Measurements from ENCODE around the gene RNF213. TPM values are rescaled to one million over a fixed set of nuclear protein-coding genes. Genes with fewer than 3 reads are reported as not detected.

RNF213 gene
- polyA plus RNA-seq, 1 donor (not counting 4 experiments of a cell fraction or from before 2014, with no cell fraction given), result 24.4 TPM

DNA sequence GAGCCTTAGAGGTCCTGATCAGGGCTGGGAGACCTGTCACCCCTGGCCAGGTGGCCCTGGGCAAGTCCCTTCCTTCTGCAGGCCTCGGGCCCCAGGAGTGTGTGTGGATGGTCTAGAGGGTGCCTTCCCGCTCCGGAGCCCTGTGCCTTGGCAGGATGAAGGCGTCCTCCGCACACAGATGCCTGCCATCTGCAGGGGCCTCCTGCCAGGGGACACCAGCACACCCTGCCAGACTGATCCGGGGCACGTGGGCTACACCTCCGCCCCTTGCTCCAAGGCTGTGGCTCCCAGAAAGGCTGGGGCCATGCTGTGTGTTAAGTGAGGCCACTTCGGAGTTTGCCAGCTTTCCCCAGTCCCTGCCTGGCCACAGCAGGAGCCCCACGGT, 185.1 kb downstream of the RNF213 start:
- DNase-seq (ENCODE audit: low read depth, low spot score) (no peak), FAIRE-seq (no peak)
- H2AFZ ChIP-seq (ENCODE audit: control insufficient read depth, low read length), result no peak overlapping the region
- no peaks in the 10 kb centered on the region for H3K79me2 ChIP-seq (ENCODE audit: control insufficient read depth, insufficient read depth, low read length)
- no peaks in the 10 kb centered on the region for H3K9me3 ChIP-seq (ENCODE audit: control insufficient read depth, low read depth, low read length)
- H3K4me3 ChIP-seq (ENCODE audit: control insufficient read depth in 2 of 3, extremely low read depth in 1 of 3, insufficient read depth in 2 of 3, low read depth in 1 of 3, low read length in 3 of 3), result no peak overlapping the region
- H3K9me1 ChIP-seq (ENCODE audit: control insufficient read depth, extremely low read depth, insufficient read depth, low read length), result no peaks in the 10 kb centered on the region
- H3K36me3 ChIP-seq (ENCODE audit: control insufficient read depth in 2 of 2, extremely low read depth in 1 of 2, insufficient read depth in 2 of 2, low read length in 2 of 2), result no peaks in the 10 kb centered on the region
- dilution Hi-C loops (cut with MboI; ENCODE audit: extremely low pct_ligation_motif_present, low sequenced_read_pairs), result no loop called here
- H3K9ac ChIP-seq (ENCODE audit: control insufficient read depth, extremely low read depth, insufficient read depth, low read length), result no peak overlapping the region
- H3K4me1 ChIP-seq (ENCODE audit: control insufficient read depth, extremely low read depth, insufficient read depth, low read length), result peaks cover 4% of the 10 kb centered on the region
- no peak for TF ChIP-seq EZH2 (IDR thresholded peaks at IDR 0.05; ENCODE audit: low read length)
- TF ChIP-seq, protein P1, sequence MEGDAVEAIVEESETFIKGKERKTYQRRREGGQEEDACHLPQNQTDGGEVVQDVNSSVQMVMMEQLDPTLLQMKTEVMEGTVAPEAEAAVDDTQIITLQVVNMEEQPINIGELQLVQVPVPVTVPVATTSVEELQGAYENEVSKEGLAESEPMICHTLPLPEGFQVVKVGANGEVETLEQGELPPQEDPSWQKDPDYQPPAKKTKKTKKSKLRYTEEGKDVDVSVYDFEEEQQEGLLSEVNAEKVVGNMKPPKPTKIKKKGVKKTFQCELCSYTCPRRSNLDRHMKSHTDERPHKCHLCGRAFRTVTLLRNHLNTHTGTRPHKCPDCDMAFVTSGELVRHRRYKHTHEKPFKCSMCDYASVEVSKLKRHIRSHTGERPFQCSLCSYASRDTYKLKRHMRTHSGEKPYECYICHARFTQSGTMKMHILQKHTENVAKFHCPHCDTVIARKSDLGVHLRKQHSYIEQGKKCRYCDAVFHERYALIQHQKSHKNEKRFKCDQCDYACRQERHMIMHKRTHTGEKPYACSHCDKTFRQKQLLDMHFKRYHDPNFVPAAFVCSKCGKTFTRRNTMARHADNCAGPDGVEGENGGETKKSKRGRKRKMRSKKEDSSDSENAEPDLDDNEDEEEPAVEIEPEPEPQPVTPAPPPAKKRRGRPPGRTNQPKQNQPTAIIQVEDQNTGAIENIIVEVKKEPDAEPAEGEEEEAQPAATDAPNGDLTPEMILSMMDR (optimal IDR thresholded peaks at IDR 0.05 in 1 of 3, IDR thresholded peaks at IDR 0.05 in 1 of 3, conservative IDR thresholded peaks at IDR 0.05 in 1 of 3; ENCODE audit: extremely low read depth in 1 of 3, insufficient read depth in 2 of 3, low read length in 3 of 3), result no peak
- H4K20me1 ChIP-seq (ENCODE audit: control insufficient read depth, extremely low read depth, insufficient read depth, low read length), result no peaks in the 10 kb centered on the region
- no peaks in the 10 kb centered on the region for H3K27me3 ChIP-seq (ENCODE audit: control insufficient read depth, extremely low read depth, insufficient read depth, low read length)
- H3K27ac ChIP-seq (ENCODE audit: control insufficient read depth, insufficient read depth, low read length), result no peak overlapping the region
- no peak overlapping the region for H3K4me2 ChIP-seq (ENCODE audit: control insufficient read depth, extremely low read depth, insufficient read depth, low read depth, low read length)

DNA sequence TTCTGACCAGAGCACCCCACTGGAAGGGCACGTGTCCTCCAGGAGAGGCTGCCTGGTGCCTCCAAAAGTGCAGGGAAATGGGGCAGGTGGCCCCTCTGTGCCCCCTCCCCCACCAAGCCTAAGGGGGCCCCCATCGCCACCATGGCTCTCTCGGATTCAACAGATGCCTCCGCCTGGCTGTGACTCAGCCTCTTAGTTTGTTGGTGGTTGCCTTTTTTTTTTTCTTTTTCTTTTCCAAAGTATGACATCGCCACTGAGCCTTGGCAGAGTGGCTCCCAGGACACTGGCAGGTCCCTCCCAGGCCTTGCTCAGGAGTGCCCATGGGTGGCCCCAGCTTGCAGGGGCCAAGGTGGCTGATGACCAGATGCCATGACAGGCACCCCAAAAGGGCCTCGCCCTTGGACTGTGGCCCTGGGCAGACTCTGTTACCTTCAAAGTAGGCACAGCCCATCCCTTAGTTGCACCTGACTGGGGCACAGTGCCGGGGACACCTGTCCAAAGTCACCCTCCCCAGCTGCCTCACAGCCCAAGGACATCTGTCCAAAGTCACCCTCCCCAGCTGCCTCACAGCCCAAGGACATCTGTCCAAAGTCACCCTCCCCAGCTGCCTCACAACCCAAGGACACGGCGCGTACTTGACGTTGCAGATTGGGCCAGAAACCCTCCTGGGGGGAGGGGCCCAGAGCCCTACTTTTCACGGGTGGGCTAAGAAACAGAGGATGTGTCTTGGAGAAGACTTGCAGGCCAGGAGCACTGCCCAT, 186.2 kb downstream of the RNF213 start:
- dilution Hi-C loops (cut with MboI; ENCODE audit: extremely low pct_ligation_motif_present, low sequenced_read_pairs), result no loop called here

More for the DNA sequence above, 186.2 kb downstream of the RNF213 start:
- Histone ChIP-seq H3K4me3 (ENCODE audit: control insufficient read depth in 2 of 3, extremely low read depth in 1 of 3, insufficient read depth in 2 of 3, low read depth in 1 of 3, low read length in 3 of 3) (no peak overlapping the region), H3K27ac (ENCODE audit: control insufficient read depth, insufficient read depth, low read length) (no peak overlapping the region), H3K4me1 (ENCODE audit: control insufficient read depth, extremely low read depth, insufficient read depth, low read length) (peaks cover 4% of the 10 kb centered on the region), H3K9me1 (ENCODE audit: control insufficient read depth, extremely low read depth, insufficient read depth, low read length) (no peaks in the 10 kb centered on the region), H3K79me2 (ENCODE audit: control insufficient read depth, insufficient read depth, low read length) (no peaks in the 10 kb centered on the region), H3K9ac (ENCODE audit: control insufficient read depth, extremely low read depth, insufficient read depth, low read length) (no peak overlapping the region), H2AFZ (ENCODE audit: control insufficient read depth, low read length) (no peak overlapping the region), H3K27me3 (ENCODE audit: control insufficient read depth, extremely low read depth, insufficient read depth, low read length) (no peaks in the 10 kb centered on the region), H4K20me1 (ENCODE audit: control insufficient read depth, extremely low read depth, insufficient read depth, low read length) (no peaks in the 10 kb centered on the region), H3K36me3 (ENCODE audit: control insufficient read depth in 2 of 2, extremely low read depth in 1 of 2, insufficient read depth in 2 of 2, low read length in 2 of 2) (no peaks in the 10 kb centered on the region), H3K4me2 (ENCODE audit: control insufficient read depth, extremely low read depth, insufficient read depth, low read depth, low read length) (no peak overlapping the region), H3K9me3 (ENCODE audit: control insufficient read depth, low read depth, low read length) (no peaks in the 10 kb centered on the region)
- FAIRE-seq, result no peak
- DNase-seq (ENCODE audit: low read depth, low spot score), result no peak
- TF ChIP-seq EZH2 (IDR thresholded peaks at IDR 0.05; ENCODE audit: low read length), result no peak
- TF ChIP-seq, protein P1 (optimal IDR thresholded peaks at IDR 0.05 in 1 of 3, IDR thresholded peaks at IDR 0.05 in 1 of 3, conservative IDR thresholded peaks at IDR 0.05 in 1 of 3; ENCODE audit: extremely low read depth in 1 of 3, insufficient read depth in 2 of 3, low read length in 3 of 3), result no peak

Measured in keratinocyte (primary cell).